Fibroblast of skin of right biceps (primary cell): ENCODE results near the gene TAF11L13.

Source experiments
- DNase-seq: peaks from one replicate; pipeline ENCODE4 v3.0.0-alpha.2; 2013

Gene TAF11L13

GRCh38 chr5:17680737-17681136 is 48.8 kb downstream of the TAF11L13 start:
- no peak for DNase-seq
